SK-N-SH (cell line): Measurements from ENCODE around the gene FAHD2A.

Source experiments
- FOXJ3 ChIP-seq: sonication (generic); formaldehyde crosslinking; IDR thresholded peaks from 2 replicates; pipeline ENCODE4 v1.5.1; 2020; ENCODE audit warnings: mild to moderate bottlenecking, missing genetic modification reagents
- POLR2AphosphoS5 ChIP-seq: IDR thresholded peaks from 2 replicates; pipeline ENCODE4 v1.6.1; 2012; ENCODE audit warnings: low read depth, low read length
- TCF12 ChIP-seq: IDR thresholded peaks from 2 replicates; pipeline ENCODE4 v1.4.0; 2012
- TF ChIP-seq, protein P1 (sequence below): fragments of 150-350 bp; IDR thresholded peaks from 2 replicates; pipeline ENCODE4 v1.6.1; 2017; ENCODE audit warnings: antibody characterized with exemption, low read length, low read depth, borderline replicate concordance
- TF ChIP-seq, protein P2 (sequence below): fragments of 200-600 bp; sonication (generic); IDR thresholded peaks from 2 replicates; pipeline ENCODE4 v1.6.1; 2017; ENCODE audit warnings: antibody characterized with exemption, mild to moderate bottlenecking, moderate library complexity
- TF ChIP-seq, protein P3 (sequence below): IDR thresholded peaks from 2 replicates; pipeline ENCODE4; 2012

DNA sequence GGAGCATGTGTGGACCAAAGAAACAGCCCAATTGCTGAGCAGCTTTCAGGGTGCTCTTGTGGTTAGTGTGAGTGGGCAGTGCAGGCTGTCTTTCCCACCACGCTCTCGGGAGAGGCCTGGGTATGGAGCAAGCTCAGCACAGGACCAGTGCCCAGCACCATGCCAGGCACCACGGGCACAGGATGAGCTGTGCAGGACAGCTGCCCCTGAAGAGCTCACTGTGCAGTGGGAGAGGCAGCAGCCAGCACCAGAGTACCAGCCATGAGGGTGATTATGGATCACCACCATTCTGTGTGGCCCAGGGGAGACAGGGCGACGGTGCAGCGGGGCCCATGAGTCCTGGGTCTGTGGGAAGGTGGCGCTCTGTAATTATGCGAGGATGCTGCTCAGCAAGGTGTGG lies 29.7 kb upstream of the FAHD2A start:
- no peak for TF ChIP-seq POLR2AphosphoS5
- TF ChIP-seq, protein P1, sequence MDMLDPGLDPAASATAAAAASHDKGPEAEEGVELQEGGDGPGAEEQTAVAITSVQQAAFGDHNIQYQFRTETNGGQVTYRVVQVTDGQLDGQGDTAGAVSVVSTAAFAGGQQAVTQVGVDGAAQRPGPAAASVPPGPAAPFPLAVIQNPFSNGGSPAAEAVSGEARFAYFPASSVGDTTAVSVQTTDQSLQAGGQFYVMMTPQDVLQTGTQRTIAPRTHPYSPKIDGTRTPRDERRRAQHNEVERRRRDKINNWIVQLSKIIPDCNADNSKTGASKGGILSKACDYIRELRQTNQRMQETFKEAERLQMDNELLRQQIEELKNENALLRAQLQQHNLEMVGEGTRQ: no peak
- TF ChIP-seq, protein P2, sequence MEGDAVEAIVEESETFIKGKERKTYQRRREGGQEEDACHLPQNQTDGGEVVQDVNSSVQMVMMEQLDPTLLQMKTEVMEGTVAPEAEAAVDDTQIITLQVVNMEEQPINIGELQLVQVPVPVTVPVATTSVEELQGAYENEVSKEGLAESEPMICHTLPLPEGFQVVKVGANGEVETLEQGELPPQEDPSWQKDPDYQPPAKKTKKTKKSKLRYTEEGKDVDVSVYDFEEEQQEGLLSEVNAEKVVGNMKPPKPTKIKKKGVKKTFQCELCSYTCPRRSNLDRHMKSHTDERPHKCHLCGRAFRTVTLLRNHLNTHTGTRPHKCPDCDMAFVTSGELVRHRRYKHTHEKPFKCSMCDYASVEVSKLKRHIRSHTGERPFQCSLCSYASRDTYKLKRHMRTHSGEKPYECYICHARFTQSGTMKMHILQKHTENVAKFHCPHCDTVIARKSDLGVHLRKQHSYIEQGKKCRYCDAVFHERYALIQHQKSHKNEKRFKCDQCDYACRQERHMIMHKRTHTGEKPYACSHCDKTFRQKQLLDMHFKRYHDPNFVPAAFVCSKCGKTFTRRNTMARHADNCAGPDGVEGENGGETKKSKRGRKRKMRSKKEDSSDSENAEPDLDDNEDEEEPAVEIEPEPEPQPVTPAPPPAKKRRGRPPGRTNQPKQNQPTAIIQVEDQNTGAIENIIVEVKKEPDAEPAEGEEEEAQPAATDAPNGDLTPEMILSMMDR: no peak
- no peak for TF ChIP-seq TCF12
- TF ChIP-seq, protein P3, sequence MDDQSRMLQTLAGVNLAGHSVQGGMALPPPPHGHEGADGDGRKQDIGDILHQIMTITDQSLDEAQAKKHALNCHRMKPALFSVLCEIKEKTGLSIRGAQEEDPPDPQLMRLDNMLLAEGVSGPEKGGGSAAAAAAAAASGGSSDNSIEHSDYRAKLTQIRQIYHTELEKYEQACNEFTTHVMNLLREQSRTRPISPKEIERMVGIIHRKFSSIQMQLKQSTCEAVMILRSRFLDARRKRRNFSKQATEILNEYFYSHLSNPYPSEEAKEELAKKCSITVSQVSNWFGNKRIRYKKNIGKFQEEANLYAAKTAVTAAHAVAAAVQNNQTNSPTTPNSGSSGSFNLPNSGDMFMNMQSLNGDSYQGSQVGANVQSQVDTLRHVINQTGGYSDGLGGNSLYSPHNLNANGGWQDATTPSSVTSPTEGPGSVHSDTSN: no peak
- no peak for TF ChIP-seq FOXJ3
